ENCODE measurements around the gene PTPN11. TPM values are rescaled to one million over a fixed set of nuclear protein-coding genes. Genes with fewer than 3 reads are reported as not detected.

The PTPN11 gene
- total and polyA plus RNA-seq, 2 experiments from 2014 or later = 87.0 to 94.7 TPM

- TF ChIP-seq, protein P1, sequence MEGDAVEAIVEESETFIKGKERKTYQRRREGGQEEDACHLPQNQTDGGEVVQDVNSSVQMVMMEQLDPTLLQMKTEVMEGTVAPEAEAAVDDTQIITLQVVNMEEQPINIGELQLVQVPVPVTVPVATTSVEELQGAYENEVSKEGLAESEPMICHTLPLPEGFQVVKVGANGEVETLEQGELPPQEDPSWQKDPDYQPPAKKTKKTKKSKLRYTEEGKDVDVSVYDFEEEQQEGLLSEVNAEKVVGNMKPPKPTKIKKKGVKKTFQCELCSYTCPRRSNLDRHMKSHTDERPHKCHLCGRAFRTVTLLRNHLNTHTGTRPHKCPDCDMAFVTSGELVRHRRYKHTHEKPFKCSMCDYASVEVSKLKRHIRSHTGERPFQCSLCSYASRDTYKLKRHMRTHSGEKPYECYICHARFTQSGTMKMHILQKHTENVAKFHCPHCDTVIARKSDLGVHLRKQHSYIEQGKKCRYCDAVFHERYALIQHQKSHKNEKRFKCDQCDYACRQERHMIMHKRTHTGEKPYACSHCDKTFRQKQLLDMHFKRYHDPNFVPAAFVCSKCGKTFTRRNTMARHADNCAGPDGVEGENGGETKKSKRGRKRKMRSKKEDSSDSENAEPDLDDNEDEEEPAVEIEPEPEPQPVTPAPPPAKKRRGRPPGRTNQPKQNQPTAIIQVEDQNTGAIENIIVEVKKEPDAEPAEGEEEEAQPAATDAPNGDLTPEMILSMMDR (conservative IDR thresholded peaks at IDR 0.05; ENCODE audit: low read depth in 2 of 2) = no peak
Measured at GRCh38 chr12:112527082-112527481, 108.3 kb downstream of the PTPN11 start (continued).

GRCh38 chr12:112527501-112527900 is 108.8 kb downstream of the PTPN11 start:
- H4K20me1 ChIP-seq (replicated peaks; ENCODE audit: insufficient read depth) = no peaks in the 10 kb centered on the region
- no peak overlapping the region for H3K27ac ChIP-seq (ENCODE audit: low read depth)
- DNase-seq (ENCODE audit: low spot score) = no peak
- no peak overlapping the region for H3K27ac Mint-ChIP-seq
- no peaks in the 10 kb centered on the region for H3K36me3 ChIP-seq (ENCODE audit: insufficient read depth)
- H3K4me1 Mint-ChIP-seq = no peaks in the 10 kb centered on the region
- no peaks in the 10 kb centered on the region for H3K4me1 ChIP-seq (ENCODE audit: insufficient read depth)
- H3K27me3 ChIP-seq (ENCODE audit: insufficient read depth) = no peaks in the 10 kb centered on the region
- H3K4me2 ChIP-seq = no peak overlapping the region
- TF ChIP-seq POLR2AphosphoS5 (IDR thresholded peaks at IDR 0.05; ENCODE audit: low read depth) = no peak
- TF ChIP-seq STAT1 (IDR thresholded peaks at IDR 0.05; ENCODE audit: unreplicated experiment) = no peak
- TF ChIP-seq JUNB (IDR thresholded peaks at IDR 0.05; ENCODE audit: unreplicated experiment) = no peak
- no peak for TF ChIP-seq REST (IDR thresholded peaks at IDR 0.05; ENCODE audit: unreplicated experiment)
- no peak for TF ChIP-seq EZH2 (IDR thresholded peaks at IDR 0.05; ENCODE audit: low read depth, unreplicated experiment)
- TF ChIP-seq, protein P2, sequence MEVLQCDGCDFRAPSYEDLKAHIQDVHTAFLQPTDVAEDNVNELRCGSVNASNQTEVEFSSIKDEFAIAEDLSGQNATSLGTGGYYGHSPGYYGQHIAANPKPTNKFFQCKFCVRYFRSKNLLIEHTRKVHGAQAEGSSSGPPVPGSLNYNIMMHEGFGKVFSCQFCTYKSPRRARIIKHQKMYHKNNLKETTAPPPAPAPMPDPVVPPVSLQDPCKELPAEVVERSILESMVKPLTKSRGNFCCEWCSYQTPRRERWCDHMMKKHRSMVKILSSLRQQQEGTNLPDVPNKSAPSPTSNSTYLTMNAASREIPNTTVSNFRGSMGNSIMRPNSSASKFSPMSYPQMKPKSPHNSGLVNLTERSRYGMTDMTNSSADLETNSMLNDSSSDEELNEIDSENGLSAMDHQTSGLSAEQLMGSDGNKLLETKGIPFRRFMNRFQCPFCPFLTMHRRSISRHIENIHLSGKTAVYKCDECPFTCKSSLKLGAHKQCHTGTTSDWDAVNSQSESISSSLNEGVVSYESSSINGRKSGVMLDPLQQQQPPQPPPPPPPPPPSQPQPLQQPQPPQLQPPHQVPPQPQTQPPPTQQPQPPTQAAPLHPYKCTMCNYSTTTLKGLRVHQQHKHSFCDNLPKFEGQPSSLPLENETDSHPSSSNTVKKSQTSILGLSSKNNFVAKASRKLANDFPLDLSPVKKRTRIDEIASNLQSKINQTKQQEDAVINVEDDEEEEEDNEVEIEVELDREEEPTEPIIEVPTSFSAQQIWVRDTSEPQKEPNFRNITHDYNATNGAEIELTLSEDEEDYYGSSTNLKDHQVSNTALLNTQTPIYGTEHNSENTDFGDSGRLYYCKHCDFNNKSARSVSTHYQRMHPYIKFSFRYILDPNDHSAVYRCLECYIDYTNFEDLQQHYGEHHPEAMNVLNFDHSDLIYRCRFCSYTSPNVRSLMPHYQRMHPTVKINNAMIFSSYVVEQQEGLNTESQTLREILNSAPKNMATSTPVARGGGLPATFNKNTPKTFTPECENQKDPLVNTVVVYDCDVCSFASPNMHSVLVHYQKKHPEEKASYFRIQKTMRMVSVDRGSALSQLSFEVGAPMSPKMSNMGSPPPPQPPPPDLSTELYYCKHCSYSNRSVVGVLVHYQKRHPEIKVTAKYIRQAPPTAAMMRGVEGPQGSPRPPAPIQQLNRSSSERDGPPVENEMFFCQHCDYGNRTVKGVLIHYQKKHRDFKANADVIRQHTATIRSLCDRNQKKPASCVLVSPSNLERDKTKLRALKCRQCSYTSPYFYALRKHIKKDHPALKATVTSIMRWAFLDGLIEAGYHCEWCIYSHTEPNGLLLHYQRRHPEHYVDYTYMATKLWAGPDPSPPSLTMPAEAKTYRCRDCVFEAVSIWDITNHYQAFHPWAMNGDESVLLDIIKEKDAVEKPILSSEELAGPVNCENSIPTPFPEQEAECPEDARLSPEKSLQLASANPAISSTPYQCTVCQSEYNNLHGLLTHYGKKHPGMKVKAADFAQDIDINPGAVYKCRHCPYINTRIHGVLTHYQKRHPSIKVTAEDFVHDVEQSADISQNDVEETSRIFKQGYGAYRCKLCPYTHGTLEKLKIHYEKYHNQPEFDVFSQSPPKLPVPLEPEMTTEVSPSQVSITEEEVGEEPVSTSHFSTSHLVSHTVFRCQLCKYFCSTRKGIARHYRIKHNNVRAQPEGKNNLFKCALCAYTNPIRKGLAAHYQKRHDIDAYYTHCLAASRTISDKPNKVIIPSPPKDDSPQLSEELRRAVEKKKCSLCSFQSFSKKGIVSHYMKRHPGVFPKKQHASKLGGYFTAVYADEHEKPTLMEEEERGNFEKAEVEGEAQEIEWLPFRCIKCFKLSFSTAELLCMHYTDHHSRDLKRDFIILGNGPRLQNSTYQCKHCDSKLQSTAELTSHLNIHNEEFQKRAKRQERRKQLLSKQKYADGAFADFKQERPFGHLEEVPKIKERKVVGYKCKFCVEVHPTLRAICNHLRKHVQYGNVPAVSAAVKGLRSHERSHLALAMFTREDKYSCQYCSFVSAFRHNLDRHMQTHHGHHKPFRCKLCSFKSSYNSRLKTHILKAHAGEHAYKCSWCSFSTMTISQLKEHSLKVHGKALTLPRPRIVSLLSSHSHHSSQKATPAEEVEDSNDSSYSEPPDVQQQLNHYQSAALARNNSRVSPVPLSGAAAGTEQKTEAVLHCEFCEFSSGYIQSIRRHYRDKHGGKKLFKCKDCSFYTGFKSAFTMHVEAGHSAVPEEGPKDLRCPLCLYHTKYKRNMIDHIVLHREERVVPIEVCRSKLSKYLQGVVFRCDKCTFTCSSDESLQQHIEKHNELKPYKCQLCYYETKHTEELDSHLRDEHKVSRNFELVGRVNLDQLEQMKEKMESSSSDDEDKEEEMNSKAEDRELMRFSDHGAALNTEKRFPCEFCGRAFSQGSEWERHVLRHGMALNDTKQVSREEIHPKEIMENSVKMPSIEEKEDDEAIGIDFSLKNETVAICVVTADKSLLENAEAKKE (CRISPR knock-in tag; IDR thresholded peaks at IDR 0.05) = no peak
- TF ChIP-seq CREB1 (CRISPR knock-in tag; IDR thresholded peaks at IDR 0.05; ENCODE audit: low read depth) = no peak
- TF ChIP-seq EZH2phosphoT487 (IDR thresholded peaks at IDR 0.05; ENCODE audit: unreplicated experiment) = no peak
- TF ChIP-seq ZNF331 (CRISPR knock-in tag; IDR thresholded peaks at IDR 0.05; ENCODE audit: low read depth) = no peak
- no peak overlapping the region for H3K4me3 Mint-ChIP-seq
- H3K36me3 Mint-ChIP-seq (ENCODE audit: low read depth) = no peaks in the 10 kb centered on the region
- no peaks in the 10 kb centered on the region for H3K9me3 Mint-ChIP-seq
- no peak overlapping the region for H2AFZ ChIP-seq
- no peaks in the 10 kb centered on the region for H3K9me2 ChIP-seq (ENCODE audit: insufficient read depth)
- H3F3A ChIP-seq (replicated peaks; ENCODE audit: low read depth) = no peaks in the 10 kb centered on the region
- no peak for ATAC-seq
- peaks cover under 1% of the 10 kb centered on the region for H3K27me3 Mint-ChIP-seq (ENCODE audit: insufficient read depth, low read depth, poor library complexity)
- no peaks in the 10 kb centered on the region for H3K79me2 ChIP-seq (replicated peaks; ENCODE audit: insufficient read depth)
- no peak overlapping the region for H3K4me3 ChIP-seq
